Right atrium auricular region (tissue), 2 donors: ENCODE results near the gene SUGP1. TPM values are rescaled to one million over a fixed set of nuclear protein-coding genes. Genes with fewer than 3 reads are reported as not detected.
"Not testable (repeated sequence)": the region's sequence is repeated elsewhere in the genome, so short reads cannot be mapped to it uniquely, and the experiment has no call there.

Experiments used
- DNase-seq: peaks from one replicate; pipeline ENCODE4 v3.0.0-alpha.2; 2019; ENCODE audit warnings: low spot score
- H3K27ac ChIP-seq, 2 donors: fragments of 200-600 bp; sonication (generic); 1 replicate in 1 of 2; 2 replicates in 1 of 2; pipeline ENCODE4 v1.5.1; 2016 to 2019
- H3K27me3 ChIP-seq, 2 donors: fragments of 200-600 bp; sonication (generic); one replicate each; pipeline versions ENCODE4 v1.5.1 to v1.6.0; 2017 to 2019
- H3K36me3 ChIP-seq: fragments of 200-600 bp; sonication (generic); one replicate; pipeline ENCODE4 v1.5.1; 2016
- H3K4me1 ChIP-seq, 2 donors: fragments of 200-600 bp; sonication (generic); one replicate each; pipeline versions ENCODE4 v1.5.1 to v1.6.0; 2017 to 2019
- H3K4me3 ChIP-seq, 2 donors: fragments of 200-600 bp; sonication (generic); 1 replicate in 1 of 2; 2 replicates in 1 of 2; pipeline ENCODE4 v1.5.1; 2017 to 2019; ENCODE audit warnings: mild to moderate bottlenecking in 1 of 2, moderate library complexity in 1 of 2
- H3K9me3 ChIP-seq, 2 donors: fragments of 200-600 bp; sonication (generic); one replicate each; pipeline ENCODE4 v1.5.1; 2019
- total RNA-seq, 2 donors: library from RNA; depleted of rRNA; stranded (reverse); fragments of >200 nt; gene quantifications; one replicate each; pipeline ENCODE4 v1.1.0, GENCODE V29; 2016
- TF ChIP-seq, protein P1 (sequence below), 2 donors: fragments of 200-600 bp; sonication (generic); IDR thresholded peaks; one replicate each; pipeline ENCODE4 v1.5.1; 2019; ENCODE audit warnings: antibody characterized with exemption in 2 of 2

Gene SUGP1
- total RNA-seq, 2 donors from 2014 or later = 33.7 to 36.6 TPM

DNA sequence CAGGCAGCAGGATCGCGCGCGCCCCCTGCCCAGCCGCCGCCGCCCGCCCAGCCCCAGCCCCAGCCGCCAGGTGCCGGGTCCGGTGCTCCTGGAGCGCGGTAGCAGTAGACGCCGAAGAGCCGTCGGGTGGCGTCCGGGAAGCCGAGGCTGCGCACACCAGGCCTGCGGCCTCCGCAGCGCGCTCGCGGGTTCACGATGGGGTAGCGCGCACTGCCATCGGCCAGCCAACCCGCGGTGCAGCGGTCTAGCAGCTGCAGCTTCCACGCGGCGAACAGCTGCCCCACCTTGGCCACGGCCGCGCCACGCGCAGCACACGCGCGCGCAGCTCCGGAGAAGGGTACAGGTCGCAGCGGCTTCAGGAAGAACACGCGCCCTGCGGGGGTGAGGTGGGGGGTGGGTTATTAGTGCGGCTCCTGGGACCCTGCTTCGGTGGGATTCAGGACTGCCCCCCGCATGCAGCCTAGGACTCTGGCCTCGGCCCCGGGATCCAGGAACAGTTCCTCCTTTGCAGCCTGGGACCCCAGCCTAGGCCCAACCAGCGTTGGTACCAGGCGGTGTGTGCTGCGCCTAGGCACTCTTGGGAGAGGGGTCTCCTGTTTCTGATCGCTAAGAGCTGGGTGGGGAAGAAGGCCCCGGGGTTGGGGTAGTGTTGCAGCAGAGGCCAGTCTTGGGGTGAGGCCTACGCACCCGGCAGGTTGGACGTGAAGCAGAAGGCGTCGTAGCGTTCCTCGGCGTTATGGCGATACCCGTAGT, 62.3 kb downstream of the SUGP1 start:
- no peak for DNase-seq
- peaks cover 0 to 8% of the 10 kb centered on the region in 2 donors for H3K4me1 ChIP-seq
- no peak overlapping the region for H3K27ac ChIP-seq
- H3K36me3 ChIP-seq = no peaks in the 10 kb centered on the region
- H3K4me3 ChIP-seq = no peak overlapping the region
- H3K27me3 ChIP-seq = peaks cover 3 to 13% of the 10 kb centered on the region in 2 donors
- TF ChIP-seq, protein P1, sequence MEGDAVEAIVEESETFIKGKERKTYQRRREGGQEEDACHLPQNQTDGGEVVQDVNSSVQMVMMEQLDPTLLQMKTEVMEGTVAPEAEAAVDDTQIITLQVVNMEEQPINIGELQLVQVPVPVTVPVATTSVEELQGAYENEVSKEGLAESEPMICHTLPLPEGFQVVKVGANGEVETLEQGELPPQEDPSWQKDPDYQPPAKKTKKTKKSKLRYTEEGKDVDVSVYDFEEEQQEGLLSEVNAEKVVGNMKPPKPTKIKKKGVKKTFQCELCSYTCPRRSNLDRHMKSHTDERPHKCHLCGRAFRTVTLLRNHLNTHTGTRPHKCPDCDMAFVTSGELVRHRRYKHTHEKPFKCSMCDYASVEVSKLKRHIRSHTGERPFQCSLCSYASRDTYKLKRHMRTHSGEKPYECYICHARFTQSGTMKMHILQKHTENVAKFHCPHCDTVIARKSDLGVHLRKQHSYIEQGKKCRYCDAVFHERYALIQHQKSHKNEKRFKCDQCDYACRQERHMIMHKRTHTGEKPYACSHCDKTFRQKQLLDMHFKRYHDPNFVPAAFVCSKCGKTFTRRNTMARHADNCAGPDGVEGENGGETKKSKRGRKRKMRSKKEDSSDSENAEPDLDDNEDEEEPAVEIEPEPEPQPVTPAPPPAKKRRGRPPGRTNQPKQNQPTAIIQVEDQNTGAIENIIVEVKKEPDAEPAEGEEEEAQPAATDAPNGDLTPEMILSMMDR (IDR thresholded peaks at IDR 0.05) = no peak
- peaks cover 0 to 5% of the 10 kb centered on the region in 2 donors for H3K9me3 ChIP-seq

DNA sequence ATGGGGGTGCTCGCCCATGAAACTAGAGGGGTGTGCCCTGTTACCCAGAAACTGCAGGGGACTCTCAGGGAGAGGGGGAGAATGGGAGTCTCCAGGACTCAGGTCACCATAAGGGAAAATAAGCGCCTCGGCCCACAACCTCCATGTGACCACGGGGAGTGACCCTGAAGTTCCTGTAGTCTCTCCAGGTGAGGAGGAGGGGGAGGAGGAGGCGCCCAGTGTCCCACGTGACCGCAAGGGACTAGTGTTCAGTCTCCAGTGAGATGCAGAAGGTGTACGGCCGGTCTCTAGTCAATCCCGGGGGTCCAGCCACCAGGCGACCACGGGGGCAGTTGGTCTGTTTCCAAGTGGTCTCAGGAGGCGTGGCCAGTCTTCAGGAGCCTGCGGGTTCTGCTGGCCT, 63.2 kb downstream of the SUGP1 start:
- peaks cover 0 to 8% of the 10 kb centered on the region in 2 donors for H3K4me1 ChIP-seq
- H3K9me3 ChIP-seq = peaks cover 0 to 5% of the 10 kb centered on the region in 2 donors
- no peak overlapping the region for H3K4me3 ChIP-seq
- H3K36me3 ChIP-seq = no peaks in the 10 kb centered on the region
- H3K27ac ChIP-seq = no peak overlapping the region
- TF ChIP-seq, protein P1 (IDR thresholded peaks at IDR 0.05) = no peak
- H3K27me3 ChIP-seq = peaks cover 3 to 7% of the 10 kb centered on the region in 2 donors
- DNase-seq = no peak

DNA sequence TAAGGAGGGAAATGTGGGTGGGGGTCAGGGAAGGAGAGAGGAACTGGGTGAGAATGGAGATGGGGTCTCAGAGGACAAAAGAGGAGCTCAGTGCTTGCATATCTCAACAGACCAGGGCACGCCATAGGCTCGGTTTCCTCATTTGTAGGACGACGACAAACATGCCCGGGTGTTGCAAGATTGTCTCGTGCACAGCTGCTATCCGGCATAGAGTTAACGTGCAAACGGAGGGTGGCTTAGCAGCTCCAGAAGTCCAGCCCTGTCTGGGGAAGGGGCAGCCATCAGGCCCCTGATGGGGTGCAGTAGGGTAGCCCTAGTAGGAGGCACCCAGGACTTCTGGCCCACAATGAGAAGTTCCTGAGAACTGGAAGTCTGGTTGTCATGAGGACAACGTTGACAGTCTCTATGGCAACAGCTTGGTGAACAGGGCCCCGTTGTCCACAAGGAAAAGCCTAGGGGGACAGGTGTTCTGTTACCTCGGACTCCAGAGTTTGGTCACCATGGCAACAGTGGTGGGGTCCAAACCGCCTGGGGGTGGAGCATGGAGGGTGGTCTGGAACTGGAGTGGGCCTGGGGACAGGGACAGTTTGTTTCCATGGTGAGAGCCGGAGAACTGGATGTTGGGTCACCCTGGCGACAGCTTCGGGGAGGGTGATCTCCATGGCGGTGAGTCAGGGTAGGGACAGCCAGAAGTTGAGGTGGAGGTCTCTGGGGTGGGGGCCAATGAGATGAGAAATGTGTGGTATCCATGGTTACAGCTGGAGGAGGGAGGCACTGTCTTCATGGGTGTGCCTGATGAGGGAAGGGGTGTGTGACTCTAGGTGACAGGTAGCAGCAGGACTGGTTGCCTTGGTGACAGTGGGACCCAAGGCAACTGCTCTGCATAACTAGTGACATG, 64.0 kb downstream of the SUGP1 start:
- no peak overlapping the region for H3K27ac ChIP-seq
- no peak overlapping the region for H3K4me3 ChIP-seq
- DNase-seq = no peak
- TF ChIP-seq, protein P1 (IDR thresholded peaks at IDR 0.05) = no peak
- peaks cover 0 to 3% of the 10 kb centered on the region in 2 donors for H3K4me1 ChIP-seq
- no peaks in the 10 kb centered on the region for H3K36me3 ChIP-seq
- peaks cover 0 to 5% of the 10 kb centered on the region in 2 donors for H3K9me3 ChIP-seq
- peaks cover 3 to 7% of the 10 kb centered on the region in 2 donors for H3K27me3 ChIP-seq

DNA sequence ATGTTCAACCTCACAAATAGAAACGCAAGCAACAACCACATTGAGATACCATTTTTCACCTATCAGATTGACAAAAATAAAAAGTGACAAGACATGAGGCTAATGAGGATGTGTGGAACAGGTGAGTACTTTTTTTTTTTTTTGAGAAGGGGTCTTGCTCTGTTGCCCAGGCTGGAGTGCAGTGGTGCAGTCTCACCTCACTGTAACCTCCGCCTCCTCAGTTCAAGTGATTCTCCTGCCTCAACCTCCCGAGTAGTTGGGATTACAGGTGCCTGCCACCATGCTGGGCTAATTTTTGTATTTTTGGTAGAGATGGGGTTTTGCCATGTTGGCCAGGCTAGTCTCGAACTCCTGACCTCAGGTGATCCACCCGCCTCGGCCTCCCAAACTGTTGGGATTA, 66.9 kb downstream of the SUGP1 start:
- DNase-seq, H3K9me3 ChIP-seq, H3K27me3 ChIP-seq, H3K36me3 ChIP-seq, H3K4me1 ChIP-seq, H3K27ac ChIP-seq, H3K4me3 ChIP-seq: not testable (repeated sequence)

DNA sequence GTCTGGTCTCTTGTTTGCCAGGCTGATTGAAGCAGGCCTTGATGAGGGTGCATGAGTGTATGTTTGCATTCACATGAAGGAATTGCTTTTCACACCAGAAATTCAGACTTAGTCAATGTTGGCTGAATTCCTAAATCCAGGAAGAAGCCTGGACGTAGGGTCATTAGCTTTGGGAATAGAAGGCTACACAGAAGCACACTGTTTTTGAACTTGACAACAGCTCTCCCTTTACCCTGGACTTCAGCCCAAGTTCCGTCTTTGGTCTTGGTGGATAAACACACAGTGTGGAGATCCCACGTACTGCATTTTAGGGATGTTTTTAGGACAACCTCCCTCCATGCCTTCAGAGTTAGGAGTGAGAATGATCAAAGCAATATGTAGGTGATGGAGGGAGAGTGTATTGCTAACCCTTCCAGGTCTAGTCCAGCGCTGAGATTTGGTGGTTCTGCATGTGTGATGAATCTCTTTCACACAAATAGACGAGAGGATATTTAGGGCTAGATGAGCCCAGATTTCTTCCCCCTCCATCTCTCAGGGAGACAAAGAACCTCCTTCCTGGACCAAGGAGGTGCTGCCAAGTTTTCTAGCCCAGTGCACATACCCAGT, 70.0 kb downstream of the SUGP1 start:
- Histone ChIP-seq H3K4me3 (no peak overlapping the region), H3K27me3 (no peaks in the 10 kb centered on the region), H3K9me3 (no peaks in the 10 kb centered on the region), H3K36me3 (no peaks in the 10 kb centered on the region), H3K27ac (no peak overlapping the region), H3K4me1 (no peaks in the 10 kb centered on the region)
- no peak for DNase-seq
- TF ChIP-seq, protein P1 (IDR thresholded peaks at IDR 0.05) = no peak

DNA sequence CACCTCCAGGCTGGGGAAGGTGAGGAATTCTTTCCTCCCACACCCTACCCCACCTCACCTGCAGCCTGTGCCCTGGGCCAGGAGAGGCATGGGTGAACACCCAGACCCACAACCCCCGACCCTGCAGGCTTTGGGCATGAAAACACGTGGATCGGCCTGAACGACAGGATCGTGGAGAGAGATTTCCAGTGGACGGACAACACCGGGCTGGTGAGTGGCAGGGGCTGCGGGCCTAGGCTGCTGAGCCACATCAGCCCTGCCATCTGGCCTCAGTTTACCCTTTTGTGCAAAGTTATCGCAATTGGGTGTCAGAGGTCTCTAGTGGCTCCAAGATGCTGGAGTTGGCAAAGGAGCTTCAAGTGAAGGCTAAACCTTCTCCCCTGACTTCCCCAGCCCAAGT, 79.8 kb downstream of the SUGP1 start:
- TF ChIP-seq, protein P1 (IDR thresholded peaks at IDR 0.05) = no peak
- no peaks in the 10 kb centered on the region for H3K4me1 ChIP-seq
- DNase-seq = no peak
- no peaks in the 10 kb centered on the region for H3K36me3 ChIP-seq
- H3K9me3 ChIP-seq = peaks cover 0 to 10% of the 10 kb centered on the region in 2 donors
- no peaks in the 10 kb centered on the region for H3K27me3 ChIP-seq
- no peak overlapping the region for H3K4me3 ChIP-seq
- H3K27ac ChIP-seq = no peak overlapping the region
